Activated B cell treated with CpG ODN at 0.5 μM for 24 hours (primary cell): Measurements from ENCODE around the gene AGAP1. TPM values are rescaled to one million over a fixed set of nuclear protein-coding genes. Genes with fewer than 3 reads are reported as not detected.
A peak's percentile ranks its signal among the peaks of the same experiment; 100 is the strongest.

Source experiments
- ATAC-seq: fragments of 200-7000 bp; cut with Tn5 transposase; one replicate; pipeline ENCODE4 v1.10.0; 2021; ENCODE audit warnings: low read depth, mild to moderate bottlenecking, moderate library complexity
- CTCF ChIA-PET: fragments of 350-600 bp; sonication (Branson Sonifier 250); formaldehyde crosslinking; loops from one replicate; lab custom pipeline; 2021; ENCODE audit warnings: antibody characterized with exemption; lab: Charles Lee
- POLR2A ChIA-PET: fragments of 350-600 bp; sonication (Branson Sonifier 250); formaldehyde crosslinking; loops from one replicate; lab custom pipeline; 2021; ENCODE audit warnings: antibody characterized with exemption; lab: Charles Lee
- DNase-seq: peaks from one replicate; pipeline ENCODE4 v3.0.0; 2022
- H3K27ac Mint-ChIP-seq: one replicate; pipeline ENCODE4 v1.8.0; 2020; ENCODE audit warnings: mixed read lengths
- H3K27me3 Mint-ChIP-seq: one replicate; pipeline ENCODE4 v1.8.0; 2021; ENCODE audit warnings: mixed read lengths
- H3K36me3 Mint-ChIP-seq: one replicate; pipeline ENCODE4 v1.8.0; 2021; ENCODE audit warnings: low read depth, mixed read lengths
- H3K4me1 Mint-ChIP-seq: one replicate; pipeline ENCODE4 v1.8.0; 2021; ENCODE audit warnings: mixed read lengths
- H3K4me3 Mint-ChIP-seq: one replicate; pipeline ENCODE4 v1.8.0; 2020; ENCODE audit warnings: mild to moderate bottlenecking, mixed read lengths
- H3K9me3 Mint-ChIP-seq: one replicate; pipeline ENCODE4 v1.8.0; 2020; ENCODE audit warnings: mixed read lengths
- CTCF ChIP-seq: fragments of 200-600 bp; IDR thresholded peaks from one replicate; pipeline ENCODE4 v1.8.0; 2022; ENCODE audit warnings: antibody characterized with exemption, mild to moderate bottlenecking
- intact Hi-C: fragments of 100-400 bp; cut with micrococcal nuclease; formaldehyde crosslinking; loops from one replicate; pipeline ENCODE4 v1.15.1; 2024
- total RNA-seq: library from RNA; stranded (reverse); gene quantifications from 2 replicates; pipeline ENCODE4 v1.2.3, GENCODE V29; 2022

AGAP1 gene
- total RNA-seq, 1 donor from 2014 or later, result not detected

DNA sequence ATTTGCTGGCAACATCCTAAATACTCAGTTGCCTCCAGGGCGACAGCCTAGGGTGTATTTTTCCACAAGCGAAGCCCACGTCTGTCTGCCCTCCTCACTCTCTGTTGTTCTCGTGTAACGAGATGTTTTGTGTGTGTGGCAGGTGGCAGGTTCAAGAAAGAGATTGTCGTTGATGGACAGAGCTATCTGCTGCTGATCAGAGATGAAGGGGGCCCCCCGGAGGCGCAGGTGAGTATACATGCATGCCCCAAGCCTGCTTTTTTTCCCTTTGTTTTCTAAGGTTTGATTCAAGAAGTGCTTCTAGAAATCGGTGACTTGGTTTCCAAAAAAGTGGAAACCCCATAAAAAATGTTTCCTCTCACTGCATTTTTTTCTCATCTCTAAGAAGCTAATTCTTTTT, 247.0 kb downstream of the AGAP1 start:
- DNase-seq (no peak), ATAC-seq (no peak)
- Mint-ChIP-seq H3K4me1 (no peaks in the 10 kb centered on the region), H3K27ac (no peak overlapping the region), H3K9me3 (no peaks in the 10 kb centered on the region), H3K36me3 (no peaks in the 10 kb centered on the region), H3K4me3 (no peak overlapping the region), H3K27me3 (no peaks in the 10 kb centered on the region)
- intact Hi-C loops, result no loop called here
- POLR2A ChIA-PET, result no interaction called here
- CTCF ChIA-PET, result no interaction called here
- no peak for TF ChIP-seq CTCF

- DNase-seq (no peak), ATAC-seq (no peak)
- intact Hi-C loops, result no loop called here
- ChIA-PET CTCF (no interaction called here), POLR2A (no interaction called here)
- peaks cover 2% of the 10 kb centered on the region for H3K27me3 Mint-ChIP-seq
- no peak for TF ChIP-seq CTCF
- H3K9me3 Mint-ChIP-seq, result no peaks in the 10 kb centered on the region
- H3K4me3 Mint-ChIP-seq, result no peak overlapping the region
- H3K27ac Mint-ChIP-seq, result no peak overlapping the region
- no peaks in the 10 kb centered on the region for H3K4me1 Mint-ChIP-seq
- no peaks in the 10 kb centered on the region for H3K36me3 Mint-ChIP-seq
Observed at GRCh38 chr2:235744161-235744560, 250.3 kb downstream of the AGAP1 start.

DNA sequence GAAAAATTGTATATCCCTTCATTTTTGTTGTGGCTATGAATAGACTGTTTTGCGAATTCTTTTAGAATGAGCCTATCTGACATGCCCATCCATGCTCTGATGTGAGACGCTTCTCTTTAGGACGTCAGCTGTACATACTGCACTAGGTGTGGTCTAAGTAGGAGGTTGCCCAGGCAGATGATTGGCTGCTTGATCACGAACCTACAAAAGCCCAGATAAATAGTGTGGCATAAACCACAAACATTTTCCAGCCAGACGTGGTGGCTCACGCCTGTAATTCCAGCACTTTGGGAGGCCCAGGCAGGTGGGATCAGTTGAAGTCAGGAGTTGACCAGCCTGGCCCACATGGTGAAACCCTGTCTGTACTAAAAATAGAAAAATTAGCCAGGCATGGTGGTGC, 251.8 kb downstream of the AGAP1 start:
- peaks cover 5% of the 10 kb centered on the region for H3K27me3 Mint-ChIP-seq
- H3K9me3 Mint-ChIP-seq, result no peaks in the 10 kb centered on the region
- no peak overlapping the region for H3K4me3 Mint-ChIP-seq
- no peaks in the 10 kb centered on the region for H3K36me3 Mint-ChIP-seq
- TF ChIP-seq CTCF, result no peak
- ATAC-seq, result no peak
- H3K27ac Mint-ChIP-seq, result no peak overlapping the region
- CTCF ChIA-PET, result interaction anchor here (0.6 to 1.4 kb wide), 11 partner anchors 11 to 1200 kb away, joined by 3 to 11 read pairs (median 4); no protein-coding TSS in a partner anchor
- intact Hi-C loops, result no loop called here
- H3K4me1 Mint-ChIP-seq, result no peaks in the 10 kb centered on the region
- POLR2A ChIA-PET, result no interaction called here
- no peak for DNase-seq

GRCh38 chr2:235746257-235746934, 252.6 kb downstream of the AGAP1 start:
- Mint-ChIP-seq H3K27ac (no peak overlapping the region), H3K4me1 (no peaks in the 10 kb centered on the region), H3K27me3 (peaks cover 5% of the 10 kb centered on the region), H3K36me3 (no peaks in the 10 kb centered on the region), H3K4me3 (no peak overlapping the region), H3K9me3 (no peaks in the 10 kb centered on the region)
- ChIA-PET CTCF (interaction anchor here (0.6 to 1.4 kb wide), 11 partner anchors 10 to 1201 kb away, joined by 3 to 11 read pairs (median 4); no protein-coding TSS in a partner anchor), POLR2A (interaction anchor here (0.7 kb wide), 1 partner anchor 711 kb away, joined by 5 read pairs; no protein-coding TSS in a partner anchor)
- TF ChIP-seq CTCF, result peak; percentile 28
- DNase-seq (no peak), ATAC-seq (no peak)
- intact Hi-C loops, result no loop called here

- CTCF ChIA-PET, result interaction anchor here (1.0 to 1.4 kb wide), 6 partner anchors 9 to 611 kb away, joined by 3 to 11 read pairs (median 4); no protein-coding TSS in a partner anchor
- no peak for TF ChIP-seq CTCF
- POLR2A ChIA-PET, result no interaction called here
- no peaks in the 10 kb centered on the region for H3K36me3 Mint-ChIP-seq
- no peak for DNase-seq
- peaks cover 5% of the 10 kb centered on the region for H3K27me3 Mint-ChIP-seq
- ATAC-seq, result no peak
- no peaks in the 10 kb centered on the region for H3K9me3 Mint-ChIP-seq
- intact Hi-C loops, result no loop called here
- H3K27ac Mint-ChIP-seq, result no peak overlapping the region
- H3K4me3 Mint-ChIP-seq, result no peak overlapping the region
- no peaks in the 10 kb centered on the region for H3K4me1 Mint-ChIP-seq
Observed at GRCh38 chr2:235747001-235747785, 253.3 kb downstream of the AGAP1 start.
